GM10266 (cell line): ENCODE measurements around the gene TEPSIN.
A peak's percentile ranks its signal among the peaks of the same experiment; 100 is the strongest.

Source experiments
- DNase-seq: peaks from one replicate; pipeline ENCODE4 v3.0.0; 2012; ENCODE audit errors: extremely low spot score
- TF ChIP-seq, protein P1 (sequence below): IDR thresholded peaks from 2 replicates; pipeline ENCODE4 v1.5.1; 2012; ENCODE audit warnings: mild to moderate bottlenecking, low read depth; ENCODE audit not compliant: control insufficient read depth, insufficient read depth; ENCODE audit errors: missing control alignments

The TEPSIN gene, protein sequence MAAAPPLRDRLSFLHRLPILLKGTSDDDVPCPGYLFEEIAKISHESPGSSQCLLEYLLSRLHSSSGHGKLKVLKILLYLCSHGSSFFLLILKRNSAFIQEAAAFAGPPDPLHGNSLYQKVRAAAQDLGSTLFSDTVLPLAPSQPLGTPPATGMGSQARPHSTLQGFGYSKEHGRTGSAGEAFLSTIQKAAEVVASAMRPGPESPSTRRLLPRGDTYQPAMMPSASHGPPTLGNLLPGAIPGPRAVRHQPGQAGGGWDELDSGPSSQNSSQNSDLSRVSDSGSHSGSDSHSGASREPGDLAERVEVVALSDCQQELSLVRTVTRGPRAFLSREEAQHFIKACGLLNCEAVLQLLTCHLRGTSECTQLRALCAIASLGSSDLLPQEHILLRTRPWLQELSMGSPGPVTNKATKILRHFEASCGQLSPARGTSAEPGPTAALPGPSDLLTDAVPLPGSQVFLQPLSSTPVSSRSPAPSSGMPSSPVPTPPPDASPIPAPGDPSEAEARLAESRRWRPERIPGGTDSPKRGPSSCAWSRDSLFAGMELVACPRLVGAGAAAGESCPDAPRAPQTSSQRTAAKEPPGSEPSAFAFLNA

DNA sequence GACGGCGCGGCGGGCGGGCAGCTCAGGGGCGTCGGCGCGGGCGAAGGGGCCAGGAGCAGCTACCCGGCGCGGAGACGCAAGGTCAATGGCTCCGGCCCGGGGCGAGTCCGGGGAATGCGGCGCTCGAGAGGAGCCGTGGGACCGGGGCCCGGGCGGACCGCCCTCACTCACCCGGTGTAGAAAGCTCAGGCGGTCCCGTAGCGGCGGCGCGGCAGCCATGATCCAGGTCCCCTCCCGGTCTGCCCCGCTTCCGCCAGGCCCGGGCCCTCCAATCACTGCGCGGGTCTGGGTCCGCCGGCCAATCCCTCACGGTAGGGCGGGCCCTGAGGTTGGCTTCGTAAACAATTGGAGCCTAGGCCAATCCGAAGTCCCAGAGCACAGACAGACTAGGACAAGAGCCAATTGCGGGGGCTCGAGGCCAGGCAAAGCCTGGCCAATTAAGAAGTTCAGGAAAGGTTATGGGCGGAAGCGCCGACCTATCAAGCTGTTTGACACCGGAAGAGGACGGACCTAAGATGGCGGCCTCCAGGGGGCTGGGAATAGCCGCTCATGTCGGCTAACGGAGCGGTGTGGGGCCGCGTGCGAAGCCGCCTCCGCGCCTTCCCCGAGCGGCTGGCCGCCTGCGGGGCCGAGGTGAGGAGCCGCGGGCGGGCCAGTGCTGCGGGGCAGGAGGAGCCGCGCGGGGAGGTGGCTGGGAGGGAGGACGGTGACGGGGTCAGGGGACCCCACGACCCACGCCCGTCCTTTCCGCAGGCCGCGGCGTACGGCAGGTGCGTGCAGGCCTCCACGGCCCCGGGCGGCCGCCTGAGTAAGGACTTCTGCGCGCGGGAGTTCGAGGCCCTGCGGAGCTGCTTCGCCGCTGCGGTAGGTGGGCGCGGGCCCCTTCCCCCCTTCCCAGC, at the start of gene TEPSIN, which contains the start of gene NDUFAF8:
Gene TEPSIN, minus strand, starts transcription at position 241 of the 899 bp plus-strand sequence. Its CDS starts 22 bp downstream, at position 219.
Gene NDUFAF8, plus strand, starts transcription at position 504 of the 899 bp plus-strand sequence. Its CDS starts 46 bp downstream, at position 550.
- DNase-seq, result peak; percentile 100

DNA sequence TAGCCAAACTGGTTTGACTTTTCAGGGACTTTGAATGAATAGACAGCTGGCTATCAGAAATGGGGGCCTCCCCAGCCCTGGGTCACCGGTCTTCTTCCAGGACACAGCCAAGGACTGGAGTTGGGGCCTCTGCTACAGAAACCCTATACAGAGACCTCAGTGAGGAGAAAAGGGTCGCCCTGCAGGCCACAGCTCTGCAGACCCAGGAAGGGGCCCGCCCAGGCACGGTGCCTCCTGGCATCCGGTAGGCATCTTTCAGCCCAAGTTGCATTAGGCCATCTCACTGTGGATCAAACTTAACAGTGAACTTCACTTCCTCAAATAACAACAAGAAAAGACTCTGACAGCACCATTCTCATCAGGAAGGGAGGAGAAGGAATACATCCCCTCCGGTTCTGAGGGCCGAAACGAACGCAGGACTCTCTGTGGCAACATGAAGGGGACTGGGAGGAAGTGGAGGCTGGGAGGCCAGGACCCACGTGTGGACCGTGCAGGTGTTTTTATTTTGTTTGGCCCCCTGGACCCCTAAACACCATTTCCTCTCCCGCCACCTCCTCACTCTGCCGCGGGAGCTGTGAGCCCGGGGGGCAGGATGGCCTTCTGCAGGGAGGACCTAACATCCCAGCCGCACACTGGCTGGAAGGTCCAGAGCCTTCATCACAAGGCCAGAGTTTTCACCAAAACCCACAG, 49.0 kb upstream of the TEPSIN start:
- TF ChIP-seq, protein P1, sequence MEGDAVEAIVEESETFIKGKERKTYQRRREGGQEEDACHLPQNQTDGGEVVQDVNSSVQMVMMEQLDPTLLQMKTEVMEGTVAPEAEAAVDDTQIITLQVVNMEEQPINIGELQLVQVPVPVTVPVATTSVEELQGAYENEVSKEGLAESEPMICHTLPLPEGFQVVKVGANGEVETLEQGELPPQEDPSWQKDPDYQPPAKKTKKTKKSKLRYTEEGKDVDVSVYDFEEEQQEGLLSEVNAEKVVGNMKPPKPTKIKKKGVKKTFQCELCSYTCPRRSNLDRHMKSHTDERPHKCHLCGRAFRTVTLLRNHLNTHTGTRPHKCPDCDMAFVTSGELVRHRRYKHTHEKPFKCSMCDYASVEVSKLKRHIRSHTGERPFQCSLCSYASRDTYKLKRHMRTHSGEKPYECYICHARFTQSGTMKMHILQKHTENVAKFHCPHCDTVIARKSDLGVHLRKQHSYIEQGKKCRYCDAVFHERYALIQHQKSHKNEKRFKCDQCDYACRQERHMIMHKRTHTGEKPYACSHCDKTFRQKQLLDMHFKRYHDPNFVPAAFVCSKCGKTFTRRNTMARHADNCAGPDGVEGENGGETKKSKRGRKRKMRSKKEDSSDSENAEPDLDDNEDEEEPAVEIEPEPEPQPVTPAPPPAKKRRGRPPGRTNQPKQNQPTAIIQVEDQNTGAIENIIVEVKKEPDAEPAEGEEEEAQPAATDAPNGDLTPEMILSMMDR, result no peak
- no peak for DNase-seq

More for the DNA sequence above, at the start of gene TEPSIN, which contains the start of gene NDUFAF8:
- TF ChIP-seq, protein P1, result no peak

- no peak for DNase-seq
- TF ChIP-seq, protein P1, result no peak
Measured at GRCh38 chr17:81287152-81287551, 48.3 kb upstream of the TEPSIN start.

DNA sequence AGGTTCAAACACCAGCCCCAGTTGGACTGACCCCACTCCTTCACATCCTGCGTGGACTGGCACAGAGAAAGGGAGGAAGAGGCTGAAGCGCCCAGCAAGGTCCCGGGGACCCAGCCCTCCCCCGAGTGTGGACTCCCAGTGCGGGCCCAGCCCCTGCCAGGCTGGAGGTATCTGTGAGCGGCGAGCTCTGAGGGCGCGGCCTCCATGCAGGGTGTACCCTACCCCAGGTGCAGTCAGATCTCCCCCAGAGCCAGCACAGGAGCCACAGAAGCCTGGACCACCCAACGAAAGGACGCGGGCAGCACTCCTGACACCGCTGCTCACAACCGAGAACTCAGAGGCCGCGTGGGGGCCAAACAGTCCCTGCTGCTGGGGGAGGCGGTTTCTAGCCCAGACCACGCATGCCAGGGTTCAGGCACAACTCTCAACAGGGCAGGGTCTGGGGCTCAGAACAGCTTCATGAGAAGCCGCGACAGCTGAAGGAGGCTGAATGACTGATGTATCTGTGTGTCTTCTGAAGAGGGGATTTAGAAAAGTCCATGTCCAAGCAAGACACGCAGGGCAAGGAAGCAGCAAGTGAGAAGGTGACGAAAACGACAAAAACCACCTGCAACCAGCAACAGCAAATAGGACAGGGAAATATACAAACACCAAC, 47.8 kb upstream of the TEPSIN start:
- TF ChIP-seq, protein P1, result no peak
- no peak for DNase-seq

- TF ChIP-seq, protein P1, result no peak
- DNase-seq, result no peak
Measured at GRCh38 chr17:81285894-81286293, 47.0 kb upstream of the TEPSIN start.

- TF ChIP-seq, protein P1, result no peak
- DNase-seq, result peak; percentile 79
Measured at GRCh38 chr17:81285179-81285878, 46.5 kb upstream of the TEPSIN start.
